Measurements from ENCODE around the gene HIBCH. TPM values are rescaled to one million over a fixed set of nuclear protein-coding genes. Genes with fewer than 3 reads are reported as not detected.

HIBCH gene
- total and polyA plus RNA-seq, 2 donors (not counting 3 experiments of a cell fraction or from before 2014, with no cell fraction given) = 6.4 to 24.7 TPM

DNA sequence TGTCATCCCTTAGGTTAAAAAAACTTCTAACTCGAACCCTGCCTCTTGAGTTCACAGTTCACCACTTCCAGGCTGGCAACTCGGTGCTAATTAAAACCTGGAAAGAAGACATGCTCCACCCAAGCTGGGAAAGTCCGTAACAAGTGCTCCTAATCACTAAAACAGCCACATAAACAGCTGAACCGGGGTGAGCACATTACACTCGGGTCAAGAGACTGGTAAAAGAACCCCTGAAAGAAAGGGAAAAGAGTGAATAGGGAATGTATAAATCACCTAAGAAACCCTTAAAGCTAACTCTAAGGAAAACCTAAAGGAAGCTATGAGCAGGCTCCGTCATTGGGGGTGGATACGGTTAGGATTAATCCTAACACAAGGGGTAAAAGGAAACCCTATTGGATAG is 102.0 kb downstream of the HIBCH start:
- H4K20me1 ChIP-seq (replicated peaks; ENCODE audit: control insufficient read depth, extremely low read depth, insufficient read depth, low read length) = no peaks in the 10 kb centered on the region
- H3K4me2 ChIP-seq (ENCODE audit: insufficient read depth, low read length) = no peak overlapping the region
- no peak overlapping the region for H2AFZ ChIP-seq (ENCODE audit: low read depth, low read length)
- FAIRE-seq = no peak
- ChIA-PET CTCF (no interaction called here), POLR2A (no interaction called here)
- TF ChIP-seq JUN (IDR thresholded peaks at IDR 0.05; ENCODE audit: borderline replicate concordance, insufficient read depth, insufficient read length, low read depth) = no peak
- no peak for TF ChIP-seq FOS (IDR thresholded peaks at IDR 0.05; ENCODE audit: borderline replicate concordance, insufficient read depth, low read length)
- TF ChIP-seq GATA2 (IDR thresholded peaks at IDR 0.05; ENCODE audit: insufficient read depth, insufficient read length, low read depth, low read length) = no peak
- TF ChIP-seq POLR2A (IDR thresholded peaks at IDR 0.05; ENCODE audit: low read depth, low read length) = no peak
- no peak for TF ChIP-seq POLR2AphosphoS5 (IDR thresholded peaks at IDR 0.05; ENCODE audit: insufficient read depth, low read depth, low read length)
- no peak for TF ChIP-seq MAX (IDR thresholded peaks at IDR 0.05; ENCODE audit: insufficient read depth, insufficient read length)
- TF ChIP-seq MYC (IDR thresholded peaks at IDR 0.05; ENCODE audit: low read depth, low read length) = no peak
- TF ChIP-seq EZH2 (IDR thresholded peaks at IDR 0.05; ENCODE audit: borderline replicate concordance, low read depth, low read length, severe bottlenecking) = no peak
- no peak for TF ChIP-seq CTCF (IDR thresholded peaks at IDR 0.05; ENCODE audit: extremely low read depth in 1 of 2, insufficient read depth in 1 of 2, low read depth in 1 of 2, low read length in 2 of 2)
- H3K4me1 ChIP-seq (ENCODE audit: control insufficient read depth, extremely low read depth, insufficient read depth, low read length) = peaks cover 2% of the 10 kb centered on the region
- no peaks in the 10 kb centered on the region for H3K9me1 ChIP-seq (replicated peaks; ENCODE audit: control insufficient read depth, extremely low read depth, insufficient read depth, low read length)
- BruUV-seq (replicated peaks) = no TSS peak
- no peaks in the 10 kb centered on the region for H3K36me3 ChIP-seq (ENCODE audit: control insufficient read depth in 2 of 2, extremely low read depth in 1 of 2, insufficient read depth in 2 of 2, low read length in 2 of 2)
- no peak overlapping the region for H3K9ac ChIP-seq (replicated peaks; ENCODE audit: extremely low read depth, insufficient read depth, low read length)
- no peak overlapping the region for H3K27ac ChIP-seq (ENCODE audit: insufficient read depth, low read depth, low read length)
- no peaks in the 10 kb centered on the region for H3K9me3 ChIP-seq (replicated peaks; ENCODE audit: control insufficient read depth, insufficient read depth, low read length)
- intact Hi-C loops (cut with micrococcal nuclease) (loop anchor here (1.0 kb wide), 1 partner anchor 33 kb away; no protein-coding TSS in a partner anchor), dilution Hi-C loops (cut with MboI; ENCODE audit: extremely low pct_ligation_motif_present, low sequenced_read_pairs) (no loop called here)
- no peaks in the 10 kb centered on the region for H3K79me2 ChIP-seq (ENCODE audit: control insufficient read depth, insufficient read depth, low read length)
- no peaks in the 10 kb centered on the region for H3K27me3 ChIP-seq (ENCODE audit: control insufficient read depth in 2 of 2, insufficient read depth in 2 of 2, low read length in 2 of 2)
- DNase-seq (ENCODE audit: low read depth, low spot score) = no peak
- no peak overlapping the region for H3K4me3 ChIP-seq (replicated peaks in 1 of 3; ENCODE audit: insufficient read depth in 1 of 3, low read depth in 1 of 3, low read length in 3 of 3)
